DND-41 (cell line): ENCODE data around the gene TIPRL.

Source experiments
- ATAC-seq: fragments of 200-7000 bp; cut with Tn5 transposase; 3 replicates; pipeline ENCODE4 v1.9.1; 2021; ENCODE audit warnings: low read depth; ENCODE audit not compliant: insufficient read depth
- DNase-seq: peaks from one replicate; pipeline ENCODE4 v3.0.0-alpha.2; 2020
- H2AFZ ChIP-seq: 2 replicates; pipeline ENCODE4 v1.6.0; 2012; ENCODE audit warnings: low read depth, low read length
- H3K27ac ChIP-seq: 2 replicates; pipeline ENCODE4 v1.5.1; 2012; ENCODE audit warnings: low read length, inconsistent platforms
- H3K27me3 ChIP-seq: fragments of 200-600 bp; sonication (generic); 2 replicates; pipeline ENCODE4 v1.6.0; 2012; ENCODE audit warnings: low read length, mild to moderate bottlenecking, inconsistent platforms; ENCODE audit not compliant: insufficient read depth, poor library complexity
- H3K36me3 ChIP-seq: 2 replicates; pipeline ENCODE4 v1.5.1; 2012; ENCODE audit warnings: low read length, inconsistent platforms; ENCODE audit not compliant: insufficient read depth
- H3K4me1 ChIP-seq: 2 replicates; pipeline ENCODE4 v1.5.1; 2012; ENCODE audit warnings: mild to moderate bottlenecking, low read length; ENCODE audit not compliant: insufficient read depth
- H3K4me2 ChIP-seq: 2 replicates; pipeline ENCODE4 v1.6.0; 2012; ENCODE audit warnings: mild to moderate bottlenecking, moderate library complexity, low read length, inconsistent platforms; ENCODE audit not compliant: insufficient read depth
- H3K4me3 ChIP-seq, 2 experiments: fragments of 200-600 bp in 1 of 2; shearing (Covaris generic) in 1 of 2; 2 replicates each; pipeline ENCODE4 v1.5.1; 2012 to 2016; ENCODE audit warnings: inconsistent platforms in 2 of 2, low read length in 2 of 2, mild to moderate bottlenecking in 2 of 2, low read depth in 1 of 2, moderate library complexity in 1 of 2
- H3K79me2 ChIP-seq: 2 replicates; pipeline ENCODE4 v1.6.0; 2012; ENCODE audit warnings: low read length, inconsistent platforms; ENCODE audit not compliant: insufficient read depth
- H3K9ac ChIP-seq: 2 replicates; pipeline ENCODE4 v1.6.0; 2012; ENCODE audit warnings: low read depth, mild to moderate bottlenecking, inconsistent platforms, low read length, moderate library complexity
- H3K9me3 ChIP-seq: 2 replicates; pipeline ENCODE4 v1.5.1; 2012; ENCODE audit warnings: low read length, moderate library complexity, mild to moderate bottlenecking, inconsistent platforms; ENCODE audit not compliant: insufficient read depth, severe bottlenecking
- H4K20me1 ChIP-seq: 2 replicates; pipeline ENCODE4 v1.6.0; 2012; ENCODE audit warnings: low read length; ENCODE audit not compliant: insufficient read depth
- CTCF ChIP-seq: IDR thresholded peaks from 2 replicates; pipeline ENCODE4 v1.5.1; 2012; ENCODE audit warnings: borderline replicate concordance, low read length, moderate library complexity, mild to moderate bottlenecking; ENCODE audit not compliant: poor library complexity, severe bottlenecking; ENCODE audit errors: extremely low read depth
- EZH2 ChIP-seq: IDR thresholded peaks from 3 replicates; pipeline ENCODE4 v1.6.1; 2012; ENCODE audit warnings: borderline replicate concordance, low read depth, mild to moderate bottlenecking, moderate library complexity, low read length, inconsistent platforms; ENCODE audit not compliant: severe bottlenecking

TIPRL gene

GRCh38 chr1:168195199-168196135, 16.7 kb downstream of the TIPRL start:
- no peak for DNase-seq
- H3K4me2 ChIP-seq: no peak overlapping the region
- no peaks in the 10 kb centered on the region for H3K4me1 ChIP-seq
- no peaks in the 10 kb centered on the region for H3K27me3 ChIP-seq
- H3K4me3 ChIP-seq: no peak overlapping the region
- no peaks in the 10 kb centered on the region for H4K20me1 ChIP-seq
- H3K9me3 ChIP-seq: no peaks in the 10 kb centered on the region
- H2AFZ ChIP-seq: no peak overlapping the region
- no peak for ATAC-seq
- H3K36me3 ChIP-seq: peaks cover 80% of the 10 kb centered on the region
- TF ChIP-seq CTCF (no peak), EZH2 (no peak)
- H3K79me2 ChIP-seq: no peaks in the 10 kb centered on the region
- H3K9ac ChIP-seq: no peak overlapping the region
- no peak overlapping the region for H3K27ac ChIP-seq

- H2AFZ ChIP-seq: no peak overlapping the region
- H3K27me3 ChIP-seq: no peaks in the 10 kb centered on the region
- H3K9me3 ChIP-seq: no peaks in the 10 kb centered on the region
- H3K79me2 ChIP-seq: no peaks in the 10 kb centered on the region
- DNase-seq: no peak
- TF ChIP-seq EZH2: no peak
- no peak for TF ChIP-seq CTCF
- ATAC-seq: no peak
- H3K27ac ChIP-seq: no peak overlapping the region
- H3K4me2 ChIP-seq: no peak overlapping the region
- H4K20me1 ChIP-seq: no peaks in the 10 kb centered on the region
- H3K4me3 ChIP-seq: no peak overlapping the region
- no peaks in the 10 kb centered on the region for H3K4me1 ChIP-seq
- H3K36me3 ChIP-seq: peaks cover 82% of the 10 kb centered on the region
- H3K9ac ChIP-seq: no peak overlapping the region
Observed at GRCh38 chr1:168199056-168199455, 20.3 kb downstream of the TIPRL start.

GRCh38 chr1:168202941-168203654, 24.3 kb downstream of the TIPRL start:
- no peak overlapping the region for H3K4me2 ChIP-seq
- no peaks in the 10 kb centered on the region for H3K79me2 ChIP-seq
- DNase-seq (no peak), ATAC-seq (no peak)
- no peak overlapping the region for H3K4me3 ChIP-seq
- H4K20me1 ChIP-seq: no peaks in the 10 kb centered on the region
- no peaks in the 10 kb centered on the region for H3K4me1 ChIP-seq
- H3K9ac ChIP-seq: no peak overlapping the region
- H3K9me3 ChIP-seq: peaks cover 3% of the 10 kb centered on the region
- H3K27ac ChIP-seq: no peak overlapping the region
- no peaks in the 10 kb centered on the region for H3K27me3 ChIP-seq
- no peak overlapping the region for H2AFZ ChIP-seq
- TF ChIP-seq EZH2: no peak
- no peak for TF ChIP-seq CTCF
- H3K36me3 ChIP-seq: peaks cover 58% of the 10 kb centered on the region
